GM23338 (cell line): ENCODE results near the gene PTPRB.

Source experiments
- CREB1 ChIP-seq: fragments of 250-450 bp; sonication (Bioruptor Pico); IDR thresholded peaks from 2 replicates; pipeline ENCODE4 v1.5.0; 2020; ENCODE audit warnings: low read depth, mild to moderate bottlenecking, moderate library complexity
- CTCF ChIP-seq, 2 experiments: fragments of 200-600 bp in 1 of 2; sonication (generic) in 1 of 2; conservative IDR thresholded peaks; 2 replicates each; pipeline versions ENCODE4 v1.5.1 to v1.6.1; 2016 to 2017; ENCODE audit warnings: antibody characterized with exemption in 2 of 2, low read depth in 2 of 2, mild to moderate bottlenecking in 2 of 2, moderate library complexity in 1 of 2
- EZH2 ChIP-seq: fragments of 200-600 bp; sonication (generic); IDR thresholded peaks from one replicate; pipeline ENCODE4 v1.8.0; 2017; ENCODE audit warnings: antibody characterized with exemption, mild to moderate bottlenecking, low read depth; ENCODE audit not compliant: unreplicated experiment
- EZH2phosphoT487 ChIP-seq: fragments of 200-600 bp; sonication (generic); IDR thresholded peaks from one replicate; pipeline ENCODE4 v1.8.1; 2018; ENCODE audit warnings: antibody characterized with exemption; ENCODE audit not compliant: unreplicated experiment
- JUNB ChIP-seq: IDR thresholded peaks from one replicate; pipeline ENCODE4 v1.6.1; 2016; ENCODE audit warnings: antibody characterized with exemption; ENCODE audit not compliant: unreplicated experiment
- POLR2AphosphoS5 ChIP-seq: IDR thresholded peaks from 2 replicates; pipeline ENCODE4 v1.6.1; 2016; ENCODE audit warnings: antibody characterized with exemption, low read depth
- REST ChIP-seq: IDR thresholded peaks from one replicate; pipeline ENCODE4 v1.6.1; 2018; ENCODE audit warnings: antibody characterized with exemption; ENCODE audit not compliant: unreplicated experiment
- STAT1 ChIP-seq: IDR thresholded peaks from one replicate; pipeline ENCODE4 v1.6.1; 2016; ENCODE audit warnings: antibody characterized with exemption; ENCODE audit not compliant: unreplicated experiment

- TF ChIP-seq POLR2AphosphoS5 (no peak), REST (no peak), EZH2 (no peak), EZH2phosphoT487 (no peak), CTCF (conservative IDR thresholded peaks at IDR 0.05; ENCODE audit: low read depth in 2 of 2) (no peak), STAT1 (no peak), JUNB (no peak), CREB1 (CRISPR knock-in tag) (no peak)
Observed at GRCh38 chr12:70581208-70581607, 56.0 kb downstream of the PTPRB start.
